Measurements from ENCODE around the gene MYL2.
"Not testable (repeated sequence)": the region's sequence is repeated elsewhere in the genome, so short reads cannot be mapped to it uniquely, and the experiment has no call there.

The MYL2 gene, protein sequence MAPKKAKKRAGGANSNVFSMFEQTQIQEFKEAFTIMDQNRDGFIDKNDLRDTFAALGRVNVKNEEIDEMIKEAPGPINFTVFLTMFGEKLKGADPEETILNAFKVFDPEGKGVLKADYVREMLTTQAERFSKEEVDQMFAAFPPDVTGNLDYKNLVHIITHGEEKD

DNA sequence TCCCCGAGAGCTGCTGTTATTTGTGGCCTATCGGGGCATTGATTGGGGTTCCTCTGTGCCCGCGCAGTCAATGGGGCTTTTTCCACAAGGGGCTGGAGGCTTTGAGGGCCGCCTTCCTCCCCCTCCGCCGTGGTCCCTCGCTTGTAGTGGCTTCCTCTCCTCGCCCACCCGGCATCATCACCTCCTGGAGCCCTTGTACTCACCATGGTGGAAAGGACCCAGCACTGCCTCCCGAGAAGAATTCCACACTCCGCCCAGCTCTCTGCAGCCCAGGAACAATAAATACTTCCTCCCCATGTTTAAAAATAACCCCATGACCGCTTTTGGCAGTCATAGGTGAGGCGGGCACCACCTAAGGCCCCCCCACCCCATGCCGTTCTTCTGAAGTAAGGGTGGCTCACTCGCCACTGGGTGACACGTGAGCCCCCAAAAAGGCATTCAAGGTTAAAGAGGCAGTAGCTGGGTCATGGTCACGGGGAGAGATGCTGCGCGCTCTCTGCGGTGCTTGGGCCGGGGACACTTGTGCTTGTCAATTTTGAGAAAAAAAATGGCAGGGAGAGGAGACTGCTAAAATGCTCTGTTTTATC, at the start of gene MYL2:
Gene MYL2 (minus strand): TSS at position 256 of the 587 bp plus-strand sequence. CDS start 50 bp downstream, at position 206.
- no peak for DNase-seq

DNA sequence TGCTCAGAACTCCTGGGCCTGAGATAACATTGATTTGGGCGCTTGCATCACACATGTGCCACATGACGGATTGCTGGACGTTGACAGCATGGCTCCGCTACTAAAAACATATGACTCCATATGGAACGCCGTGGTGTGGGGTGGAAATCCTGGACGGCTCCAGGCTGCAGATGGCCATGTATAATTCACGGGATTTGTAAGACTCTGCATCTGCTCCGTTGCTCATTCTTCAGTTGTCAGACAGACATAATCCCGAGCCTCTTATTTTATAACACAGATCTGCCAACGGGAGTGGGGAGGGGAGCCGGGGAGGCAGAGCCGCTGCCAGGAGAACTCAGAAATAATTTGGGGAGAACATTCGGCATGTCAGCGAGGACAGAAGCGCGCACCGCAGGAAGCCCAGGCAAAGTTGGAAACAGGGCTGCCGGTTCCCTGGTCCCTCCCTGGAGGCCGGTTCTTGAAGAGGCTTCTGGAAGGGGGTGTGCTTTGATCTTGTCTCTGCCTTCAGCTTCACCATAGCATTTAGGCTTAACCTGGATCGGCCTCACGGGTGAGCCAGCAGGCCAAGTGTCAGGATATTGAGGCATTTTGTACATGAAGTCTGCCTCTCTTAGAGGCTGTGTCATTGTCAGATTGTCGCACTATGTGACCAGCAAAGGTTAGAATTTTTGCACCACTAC, 45.8 kb upstream of the MYL2 start:
- DNase-seq, result no peak

DNA sequence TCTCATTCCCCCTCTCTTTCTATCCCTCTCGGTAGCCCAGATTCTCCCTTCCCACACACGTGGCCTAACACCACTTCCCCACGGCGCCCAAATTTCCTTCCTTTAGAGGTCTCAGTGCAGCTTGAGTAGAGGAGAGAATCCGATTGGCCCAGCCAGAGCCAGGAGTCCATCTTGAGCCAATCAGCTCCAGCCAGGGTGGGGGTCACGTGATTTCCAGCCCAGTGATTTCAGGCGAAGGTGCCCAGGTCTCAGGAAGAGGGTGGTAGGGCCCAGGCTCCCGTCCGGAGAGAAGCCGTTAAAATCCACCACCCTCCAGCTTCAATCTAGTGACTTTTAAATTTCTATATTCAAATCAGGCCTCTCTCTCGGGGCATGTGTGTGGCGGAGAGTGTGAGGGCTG, 45.2 kb upstream of the MYL2 start:
- no peak for DNase-seq

DNA sequence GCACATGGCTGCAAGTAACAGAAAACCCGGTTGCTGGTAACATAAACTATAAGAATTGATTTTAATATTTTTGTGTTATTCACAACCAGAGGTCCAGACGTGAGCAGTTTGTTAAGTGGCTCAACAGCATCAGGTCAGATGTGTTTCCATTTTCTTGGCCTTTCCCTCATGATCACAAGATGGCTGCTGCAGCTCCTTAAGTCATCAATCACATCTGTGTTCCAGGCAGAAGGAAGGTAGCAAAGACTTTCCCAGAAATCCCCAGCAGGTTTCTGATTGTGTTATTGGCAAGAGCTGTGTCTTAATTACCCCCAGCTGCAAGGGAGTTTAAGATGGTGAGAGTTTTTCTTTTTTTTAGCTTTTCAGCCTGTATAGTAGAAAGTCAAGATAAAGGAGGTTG, 40.4 kb upstream of the MYL2 start:
- no peak for DNase-seq

DNA sequence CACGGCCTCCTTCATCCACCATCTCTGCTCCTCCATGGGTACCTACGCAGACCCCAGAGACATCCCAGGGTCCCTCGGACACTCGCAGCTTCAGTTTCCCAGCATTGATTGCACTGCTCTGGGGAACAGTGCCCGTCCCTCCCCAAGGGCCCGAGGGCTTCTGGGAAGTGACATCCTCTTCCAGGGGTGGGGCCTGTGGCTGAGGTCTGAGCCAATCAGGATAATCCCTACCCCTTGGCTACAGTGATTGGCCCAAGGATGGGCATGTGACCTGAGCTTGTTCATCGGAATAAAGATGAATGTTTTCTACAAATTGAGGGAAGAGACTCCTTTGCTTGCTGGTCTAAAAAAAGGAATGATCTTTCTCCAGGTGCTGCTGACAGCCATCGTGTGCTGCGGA, 37.3 kb upstream of the MYL2 start:
- DNase-seq, result no peak

DNA sequence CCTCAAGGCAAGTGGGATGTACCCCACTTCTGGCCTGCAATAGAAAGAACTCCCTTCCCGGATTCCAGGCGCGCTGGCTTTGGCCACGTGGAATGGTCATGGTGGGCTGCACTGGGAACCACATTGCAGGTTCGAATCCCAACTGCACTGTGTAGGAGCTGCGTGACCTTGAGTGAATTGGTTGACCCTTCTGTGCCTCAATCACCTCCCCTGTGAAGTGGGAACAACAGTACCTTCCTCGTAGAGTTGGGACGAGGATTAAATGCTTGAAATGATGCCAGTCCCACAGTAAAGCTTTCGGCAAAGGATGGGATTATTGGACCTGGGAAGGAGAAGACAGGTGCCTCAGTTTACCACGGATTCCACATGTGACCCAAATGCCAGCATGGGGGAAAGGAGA, 36.8 kb upstream of the MYL2 start:
- DNase-seq, result no peak

DNA sequence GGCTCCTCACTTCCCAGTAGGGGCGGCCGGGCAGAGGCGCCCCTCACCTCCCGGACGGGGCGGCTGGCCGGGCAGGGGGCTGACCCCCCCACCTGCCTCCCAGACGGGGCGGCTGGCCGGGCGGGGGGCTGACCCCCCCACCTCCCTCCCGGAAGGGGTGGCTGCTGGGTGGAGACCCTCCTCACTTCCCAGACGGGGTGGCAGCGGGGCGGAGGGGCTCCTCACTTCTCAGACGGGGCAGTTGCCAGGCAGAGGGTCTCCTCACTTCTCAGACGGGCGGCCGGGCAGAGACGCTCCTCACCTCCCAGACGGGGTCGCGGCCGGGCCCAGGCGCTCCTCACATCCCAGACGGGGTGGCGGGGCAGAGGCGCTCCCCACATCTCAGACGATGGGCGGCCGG, 30.5 kb upstream of the MYL2 start:
- not testable (repeated sequence) for DNase-seq

DNA sequence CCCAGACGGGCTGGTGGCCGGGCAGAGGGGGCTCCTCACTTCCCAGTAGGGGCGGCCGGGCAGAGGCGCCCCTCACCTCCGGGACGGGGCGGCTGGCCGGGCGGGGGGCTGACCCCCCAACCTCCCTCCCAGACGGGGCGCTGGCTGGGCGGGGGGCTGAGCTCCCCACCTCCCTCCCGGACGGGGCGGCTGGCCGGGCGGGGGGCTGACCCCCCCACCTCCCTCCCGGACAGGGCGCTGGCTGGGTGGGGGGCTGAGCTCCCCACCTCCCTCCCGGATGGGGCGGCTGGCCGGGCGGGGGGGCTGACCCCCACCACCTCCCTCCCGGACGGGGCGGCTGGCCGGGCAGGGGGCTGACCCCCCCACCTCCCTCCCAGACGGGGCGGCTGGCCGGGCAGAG, 30.1 kb upstream of the MYL2 start:
- not testable (repeated sequence) for DNase-seq

DNA sequence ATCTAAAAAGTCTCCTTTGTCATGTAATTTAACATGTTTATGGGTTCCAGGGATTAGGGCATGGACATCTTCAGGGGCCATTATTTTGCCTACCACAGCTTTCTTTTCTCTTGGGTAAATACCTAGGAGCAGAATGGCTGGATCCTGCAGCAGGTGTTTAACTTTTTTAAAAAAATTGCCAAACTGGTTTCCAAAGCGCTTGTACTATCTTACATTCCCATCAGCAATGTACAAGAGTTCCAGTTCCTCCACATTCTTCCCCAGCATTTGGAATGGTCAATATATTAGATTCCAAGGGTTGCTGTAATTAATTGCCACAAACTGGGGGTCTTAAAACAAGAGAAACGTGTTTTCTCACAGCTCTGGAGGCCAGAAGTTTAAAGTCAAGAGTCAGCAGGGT, 27.7 kb upstream of the MYL2 start:
- no peak for DNase-seq

DNA sequence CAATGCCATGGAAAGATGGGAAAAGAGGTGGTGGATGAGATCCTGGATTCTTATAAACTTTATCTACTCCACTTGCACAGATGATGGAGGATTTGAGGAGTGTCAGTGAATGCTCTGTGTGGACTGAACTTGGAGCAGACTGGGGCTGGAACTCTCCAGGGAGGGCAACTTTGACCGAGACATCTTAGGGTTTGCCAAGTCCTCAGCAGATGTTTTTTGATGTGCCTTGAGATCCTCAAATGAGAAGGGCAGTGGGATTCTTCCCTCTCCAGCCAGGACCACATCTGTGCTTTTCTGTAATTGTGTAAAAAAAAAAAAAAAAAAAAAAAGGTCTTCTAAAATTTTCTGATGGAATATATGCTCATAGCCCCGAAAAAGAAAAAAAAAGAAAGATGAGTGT, 23.0 kb upstream of the MYL2 start:
- DNase-seq, result no peak

DNA sequence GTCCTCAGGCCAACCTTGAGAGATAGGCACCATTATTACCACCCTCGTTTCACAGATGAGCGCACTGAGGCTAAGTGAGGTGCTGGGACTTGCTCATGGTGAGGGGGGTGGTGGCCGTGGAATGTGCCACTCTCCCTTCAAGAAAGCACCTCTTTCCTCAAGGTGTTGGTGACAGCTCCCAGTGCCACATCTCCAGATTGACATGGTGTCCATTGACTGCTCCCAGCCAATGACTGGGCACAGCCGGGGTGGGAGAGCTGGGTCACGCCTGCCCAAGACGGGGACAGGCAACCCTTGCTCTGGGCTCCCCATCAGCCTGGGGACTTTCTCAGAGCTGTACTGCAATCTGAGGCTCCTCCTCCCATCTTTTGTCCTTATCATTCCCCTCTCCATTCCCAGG, 21.0 kb upstream of the MYL2 start:
- no peak for DNase-seq

DNA sequence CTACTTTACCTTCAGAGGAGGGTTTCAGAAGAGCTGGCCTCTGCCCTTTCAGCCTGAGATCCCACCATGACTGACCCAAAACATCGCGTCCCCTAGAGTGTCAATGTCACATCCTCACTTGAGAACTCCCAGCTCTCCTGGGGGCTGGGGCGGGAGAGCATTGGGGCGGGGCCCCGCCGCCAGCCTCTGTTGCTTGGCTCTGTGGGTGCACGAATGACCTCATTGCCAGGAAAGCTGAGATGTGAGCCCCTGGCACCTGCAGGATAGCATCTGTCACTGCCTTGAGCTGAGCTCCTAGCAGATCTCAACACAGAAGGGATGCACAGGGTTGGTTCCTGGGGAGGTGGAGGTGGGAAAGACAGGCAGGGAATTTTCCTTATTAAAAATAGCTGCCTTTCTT, 20.6 kb upstream of the MYL2 start:
- DNase-seq, result no peak

DNA sequence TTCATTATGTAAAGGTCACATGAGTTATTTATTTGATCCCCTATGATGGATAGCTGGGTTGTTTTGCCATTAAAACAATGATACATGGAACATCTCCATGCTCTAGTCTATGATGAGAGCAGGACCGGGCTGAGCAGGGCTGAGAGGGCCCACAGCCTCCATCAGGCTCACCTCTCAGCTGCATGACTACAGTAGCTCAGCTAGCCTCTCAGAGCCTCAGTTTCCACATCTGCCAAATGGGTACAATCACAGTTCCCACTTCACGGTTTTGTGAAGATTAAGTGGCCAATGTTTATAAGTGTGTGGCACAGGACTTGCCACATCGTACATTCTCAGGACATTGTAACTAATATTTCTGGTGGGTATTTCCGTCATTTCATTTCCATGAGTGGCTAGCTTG, 19.9 kb upstream of the MYL2 start:
- no peak for DNase-seq

DNA sequence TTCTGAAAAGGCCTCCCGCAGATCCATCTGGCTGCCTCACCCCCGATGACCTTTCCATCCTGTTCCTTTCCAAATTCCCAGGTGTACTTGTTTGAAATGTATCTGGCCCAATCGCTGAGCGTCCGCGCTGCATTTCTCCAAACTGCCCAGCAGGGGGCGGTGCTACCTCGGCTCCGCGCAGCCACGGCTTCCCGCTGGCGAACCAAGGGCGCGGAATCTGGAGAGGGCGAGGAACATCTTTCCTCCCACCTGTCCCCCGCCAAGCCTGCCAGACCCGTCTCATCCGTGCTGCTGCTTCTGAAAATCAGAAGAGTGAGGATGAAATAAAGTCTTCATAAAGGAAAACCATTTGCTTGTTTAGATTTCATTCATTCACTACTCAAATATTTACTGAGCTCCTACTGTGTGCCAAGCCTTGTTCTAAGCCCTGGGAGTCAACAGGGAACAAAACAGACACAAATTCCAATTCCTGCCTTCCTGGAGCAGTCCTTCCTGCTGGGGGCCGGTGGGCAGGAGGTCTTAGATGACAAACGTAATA, 16.8 kb upstream of the MYL2 start:
- DNase-seq, result peak; percentile 39

DNA sequence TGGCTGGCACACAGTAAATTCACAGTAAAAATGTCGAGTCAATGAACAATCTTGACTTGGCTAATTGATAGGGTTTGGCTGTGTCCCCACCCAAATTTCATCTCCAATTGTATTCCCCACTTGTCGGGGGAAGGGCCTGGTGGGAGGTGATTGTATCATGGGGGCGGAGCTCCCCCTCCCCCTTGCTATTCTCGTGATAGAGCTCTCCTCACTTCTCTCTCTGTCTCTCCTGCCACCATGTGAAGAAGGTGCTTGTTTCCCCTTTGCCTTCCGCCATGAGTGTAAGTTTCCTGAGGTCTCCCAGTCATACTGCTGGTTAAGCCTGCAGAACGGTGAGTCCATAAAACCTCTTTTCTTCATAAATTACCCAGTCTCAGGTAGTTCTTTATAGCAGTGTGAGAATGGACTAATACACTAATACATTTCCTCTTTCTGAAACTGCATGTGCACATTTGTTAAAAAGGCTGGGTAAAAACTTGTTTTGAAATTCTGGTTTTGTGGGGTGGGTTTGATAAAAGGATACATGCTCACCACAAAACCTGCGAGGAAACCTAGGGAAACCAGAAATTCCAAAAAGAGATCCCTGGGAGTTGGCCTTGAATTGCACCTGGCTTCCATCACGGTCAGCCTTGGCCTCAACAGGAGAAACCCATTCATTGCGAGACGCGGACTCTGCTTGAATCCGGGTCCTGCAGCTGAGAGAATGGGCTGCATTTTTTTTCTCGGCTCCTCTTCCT, 16.2 kb upstream of the MYL2 start:
- no peak for DNase-seq

DNA sequence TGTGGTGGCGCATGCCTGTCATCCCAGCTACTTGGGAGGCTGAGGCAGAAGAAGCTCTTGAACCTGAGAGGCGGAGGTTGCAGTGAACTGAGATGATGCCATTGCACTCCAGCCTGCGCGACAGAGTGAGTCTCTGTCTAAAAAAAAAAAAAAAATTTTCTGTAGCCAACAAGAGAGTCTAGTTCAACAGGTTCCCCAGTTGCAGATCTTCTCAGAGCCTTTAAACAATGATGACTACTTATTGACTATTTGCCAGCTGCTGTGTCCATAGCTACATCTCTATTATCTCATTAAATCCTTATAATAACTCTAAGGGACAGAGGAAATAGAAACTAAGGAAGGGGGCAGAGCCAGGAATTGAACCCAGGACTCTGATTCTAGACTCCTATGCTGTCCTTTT, 15.2 kb upstream of the MYL2 start:
- DNase-seq, result no peak

DNA sequence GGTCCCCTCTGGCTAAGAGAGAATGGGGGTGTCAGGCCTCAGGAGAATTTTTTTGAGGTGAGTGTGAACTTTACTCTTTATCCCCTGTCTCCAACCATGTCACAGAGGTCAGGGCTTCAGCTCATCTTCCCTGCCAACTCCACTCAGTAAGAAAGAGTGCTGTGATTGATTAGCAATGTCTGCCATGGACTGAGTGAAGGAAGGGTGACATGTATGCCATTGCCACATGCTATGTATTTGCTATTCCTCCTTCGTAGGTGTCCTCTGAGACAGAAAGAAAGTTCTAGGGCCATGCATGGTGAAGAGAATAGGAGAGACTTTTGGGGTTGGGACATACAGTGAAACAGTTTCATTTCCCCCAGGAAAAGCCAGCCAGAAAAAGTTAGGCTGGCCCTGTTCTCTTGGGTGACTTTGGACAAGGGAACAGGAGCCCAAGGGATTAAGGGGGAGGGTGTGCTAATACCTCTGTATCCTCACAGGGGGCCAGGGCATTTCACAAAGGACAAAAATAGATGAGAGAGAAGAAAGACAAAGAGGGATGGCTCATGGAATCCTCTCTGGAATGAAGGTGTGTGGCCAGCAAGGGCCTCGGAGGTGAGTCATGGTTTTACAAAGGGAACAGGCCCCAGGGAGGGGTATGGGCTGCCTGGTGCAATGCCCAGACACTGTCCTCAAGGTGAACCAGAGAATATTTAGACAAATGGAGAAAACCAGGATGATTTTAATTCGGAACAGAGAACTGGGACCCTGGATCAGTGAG, 13.9 kb upstream of the MYL2 start:
- DNase-seq, result no peak

DNA sequence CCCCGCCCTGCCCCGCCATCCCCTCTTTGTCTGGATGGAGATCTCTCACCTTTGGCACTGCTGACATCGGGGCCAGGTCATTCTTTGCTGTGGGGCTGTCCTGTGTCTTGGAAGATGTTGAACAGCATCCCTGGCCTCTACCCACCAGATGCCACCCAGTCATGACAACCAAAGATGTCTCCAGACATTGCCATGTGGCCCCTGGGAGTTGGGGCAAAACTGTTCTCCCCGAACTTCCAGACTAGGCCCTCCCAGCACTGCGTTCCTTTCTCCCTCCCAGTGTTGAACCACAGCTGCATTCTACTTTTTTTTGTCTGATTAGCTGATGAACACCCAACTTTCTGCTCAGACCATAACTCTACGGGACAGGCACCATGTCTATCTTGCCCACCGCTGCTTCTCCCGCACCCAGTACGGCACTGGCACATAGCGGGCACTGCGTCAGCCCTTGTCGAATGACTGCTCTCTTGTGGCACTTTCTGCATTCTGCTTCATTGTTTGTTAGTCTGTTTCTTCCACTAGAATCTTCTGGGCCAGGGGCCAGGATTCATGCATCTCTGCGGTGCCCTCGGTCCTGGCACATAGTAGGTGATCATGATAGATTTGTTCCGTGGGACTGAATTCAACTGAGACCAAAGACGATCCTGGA, 13.1 kb upstream of the MYL2 start:
- no peak for DNase-seq

DNA sequence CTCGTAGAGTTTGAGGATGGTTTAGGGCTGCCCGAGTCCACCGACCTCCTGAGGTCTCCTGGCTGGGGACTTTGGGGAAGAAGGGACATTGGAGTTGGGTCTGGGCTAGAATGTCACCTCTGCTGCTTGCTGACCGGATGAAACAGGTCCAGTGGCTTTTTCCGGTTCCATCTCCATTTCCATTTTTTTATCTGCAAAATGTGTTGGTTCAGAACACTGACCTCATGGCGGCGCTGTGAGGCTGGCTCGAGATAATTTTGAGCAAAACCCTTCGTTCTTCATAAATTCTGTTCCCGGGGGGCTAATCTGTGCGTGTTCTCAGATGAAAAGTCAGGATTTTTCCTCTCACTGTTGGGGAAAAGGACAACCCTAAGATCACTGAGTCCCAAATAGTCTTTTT, 11.7 kb upstream of the MYL2 start:
- DNase-seq, result no peak

DNA sequence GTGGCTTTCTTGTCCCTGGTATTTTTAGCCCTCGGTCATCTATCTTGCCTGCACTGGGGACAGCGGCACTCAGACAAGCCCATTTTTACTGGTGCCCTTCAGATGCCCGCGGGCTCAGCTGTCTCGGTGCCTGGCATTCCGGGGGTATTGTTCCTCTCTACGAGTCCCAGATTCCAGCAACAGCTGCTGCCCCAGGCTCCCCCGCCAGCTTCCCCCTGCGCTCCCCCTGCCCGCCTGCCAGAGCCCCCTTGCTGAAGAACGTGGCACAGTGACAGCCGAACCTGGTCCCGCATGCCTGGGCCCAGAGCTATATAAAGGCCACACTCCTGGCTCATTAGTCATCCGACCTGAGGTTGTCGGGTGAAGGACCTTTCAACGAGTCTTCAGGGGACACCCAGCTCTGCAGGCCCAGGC, 10.9 kb upstream of the MYL2 start:
- DNase-seq, result no peak

DNA sequence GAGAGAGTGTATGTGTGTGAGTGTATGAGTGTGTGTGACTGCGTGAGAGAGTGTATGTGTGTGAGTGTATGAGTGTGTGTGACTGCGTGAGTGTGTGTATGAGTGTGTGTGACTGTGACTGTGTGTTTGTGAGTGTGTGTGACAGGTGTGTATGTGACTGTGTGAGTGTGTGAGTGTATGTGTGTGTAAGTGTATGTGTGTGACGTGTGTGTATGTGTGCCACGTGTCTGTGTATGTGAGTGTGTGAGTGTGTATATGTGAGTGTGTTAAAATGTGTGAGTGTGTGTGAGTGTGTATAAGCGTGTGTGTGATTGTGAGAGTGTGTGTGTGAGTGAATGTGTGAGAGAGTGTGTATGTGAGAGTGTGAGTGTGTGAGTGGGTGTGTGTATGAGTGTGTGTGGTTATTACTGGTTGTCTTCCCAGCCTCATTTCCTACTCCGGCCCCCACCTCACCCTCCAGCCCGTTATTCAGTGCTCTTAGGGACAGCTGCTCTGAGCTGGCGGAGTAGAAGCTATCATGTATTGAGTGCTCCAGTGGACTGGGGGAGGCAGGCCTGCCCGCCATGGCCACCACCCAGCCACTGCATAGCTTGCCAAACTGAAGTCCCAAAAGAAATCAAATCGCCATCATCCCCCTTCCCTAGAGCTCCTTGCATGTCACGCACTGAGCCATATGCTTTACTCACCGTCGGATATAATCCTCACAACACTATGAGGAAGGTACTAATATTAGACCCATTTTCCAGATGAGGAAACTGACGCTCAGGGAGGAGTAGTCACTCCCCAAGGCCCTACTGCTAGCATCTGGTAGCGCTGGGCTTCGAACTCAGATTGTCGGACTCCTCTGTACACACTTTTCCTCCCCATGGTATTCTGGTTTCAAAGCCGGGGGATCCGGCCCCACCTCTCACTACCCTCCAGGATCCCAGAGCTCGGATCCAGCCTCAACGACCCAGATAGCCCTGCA, 10.3 kb upstream of the MYL2 start:
- DNase-seq, result no peak

All from midbrain (tissue), 1 donor.